Measurements from ENCODE around the gene CHST9.

Gene CHST9

DNA sequence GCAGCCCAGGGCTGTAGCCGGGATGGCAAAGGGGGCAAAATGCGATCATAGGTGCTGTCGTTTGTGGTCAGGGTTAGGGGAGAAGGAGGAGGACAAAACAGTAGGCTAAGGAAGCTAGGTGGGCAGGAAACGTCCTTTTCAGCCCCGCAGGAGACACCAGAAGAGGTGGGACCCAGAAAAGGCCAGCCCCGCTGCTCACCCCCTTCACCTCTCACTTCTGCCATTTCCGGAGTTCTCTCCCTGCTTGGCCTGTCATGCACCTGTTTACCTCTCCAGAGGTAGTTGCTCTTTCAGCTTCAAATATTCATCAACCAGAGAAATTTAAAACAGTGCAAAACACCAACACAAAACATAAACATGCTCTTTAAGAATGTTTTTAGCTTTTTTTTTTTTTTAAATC is 320.4 kb downstream of the CHST9 start:
- no peak for DNase-seq (ENCODE audit: low read depth in 2 of 2)

DNA sequence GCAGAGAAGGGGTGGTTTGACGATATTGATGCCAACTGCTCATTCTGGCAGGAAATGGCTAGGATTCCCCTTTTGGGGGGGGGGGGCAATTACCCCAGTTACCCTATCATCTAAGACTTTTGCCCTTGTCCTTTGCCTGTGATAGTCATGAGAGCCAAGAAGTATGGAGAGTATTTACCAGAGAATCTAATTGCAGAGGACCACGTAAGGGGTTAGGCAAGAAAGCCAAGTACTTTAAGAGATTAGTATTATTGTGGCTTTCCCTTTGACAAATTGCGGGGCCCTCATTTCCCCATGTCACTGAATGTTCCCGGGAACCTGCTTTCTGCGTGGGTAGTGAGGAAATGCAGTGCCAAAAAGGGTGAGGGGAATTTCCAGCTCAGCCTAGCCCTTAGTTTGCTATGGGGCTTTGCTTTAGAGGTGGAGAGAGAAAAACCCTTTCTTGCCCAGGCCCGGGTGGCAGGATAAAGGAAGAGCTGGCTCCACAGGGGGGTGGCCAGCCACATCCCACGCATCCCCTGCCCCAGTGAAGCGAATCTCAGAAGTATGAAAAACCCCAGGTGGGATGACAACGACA is 321.1 kb downstream of the CHST9 start:
- no peak for DNase-seq (ENCODE audit: low read depth in 2 of 2)

DNA sequence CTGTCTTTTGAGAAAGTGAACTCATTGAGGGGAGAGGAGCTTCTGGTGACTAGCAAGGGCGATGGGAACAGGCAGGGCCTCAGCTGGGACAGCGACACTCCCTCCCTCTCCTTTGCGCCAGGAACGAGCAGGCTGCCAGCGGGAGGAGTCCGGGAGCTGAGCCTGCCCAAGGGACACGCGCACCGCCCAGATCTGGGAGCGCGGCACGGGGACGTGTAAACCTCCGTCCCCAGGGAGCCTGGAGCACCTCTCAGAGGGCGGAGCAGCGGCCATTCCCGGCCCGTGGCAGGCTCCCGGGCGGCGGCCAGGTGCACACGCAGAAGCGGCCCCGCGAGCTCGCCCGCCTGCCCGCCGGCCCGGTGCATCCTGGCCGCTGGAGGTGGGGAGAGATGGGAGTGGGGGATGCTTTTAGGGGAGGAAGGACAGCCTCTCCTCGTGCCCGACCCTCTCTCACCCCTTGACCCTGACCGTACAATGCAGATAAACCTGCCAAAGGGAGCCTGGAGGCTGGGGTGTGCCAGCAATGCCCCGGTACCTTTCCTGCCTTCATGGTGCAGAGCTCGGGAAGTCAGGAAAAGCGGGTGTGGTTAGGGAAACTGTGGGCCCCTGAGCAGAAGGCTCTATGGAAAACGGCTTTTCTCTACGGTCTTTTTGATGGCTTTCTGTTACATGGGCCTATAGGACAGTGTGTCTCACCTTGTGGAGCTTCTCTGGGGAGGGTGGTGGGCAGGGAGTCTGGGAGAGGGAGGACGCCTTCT is 321.8 kb downstream of the CHST9 start:
- DNase-seq (ENCODE audit: low read depth in 2 of 2) = no peak

DNA sequence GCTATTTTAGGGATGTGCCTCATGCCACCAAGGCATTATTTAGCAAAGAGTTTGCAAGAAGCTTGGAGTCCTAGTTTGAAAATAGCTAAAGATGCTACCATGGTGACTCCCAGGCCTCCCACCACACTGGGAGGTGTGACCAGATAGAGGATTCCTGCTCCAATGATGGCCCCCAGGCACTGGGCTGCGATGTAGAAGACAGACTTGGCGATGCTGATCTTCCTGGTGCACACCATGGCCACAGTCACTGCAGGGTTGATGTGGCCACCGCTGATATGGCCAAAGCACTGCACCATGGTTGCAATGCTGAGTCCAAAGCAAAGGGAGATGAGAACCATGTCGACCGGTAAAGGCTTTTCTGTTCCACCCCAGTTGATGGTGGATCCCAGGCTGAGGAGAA is 323.0 kb downstream of the CHST9 start:
- DNase-seq (ENCODE audit: low read depth in 2 of 2) = no peak

All from stimulated activated CD4-positive, alpha-beta T cell treated with anti-CD3 and anti-CD28 coated beads, Interleukin-4, amount 100 ng/mL, for 48 hours (primary cell).